ENCODE results near the gene ZEB2.

DNA sequence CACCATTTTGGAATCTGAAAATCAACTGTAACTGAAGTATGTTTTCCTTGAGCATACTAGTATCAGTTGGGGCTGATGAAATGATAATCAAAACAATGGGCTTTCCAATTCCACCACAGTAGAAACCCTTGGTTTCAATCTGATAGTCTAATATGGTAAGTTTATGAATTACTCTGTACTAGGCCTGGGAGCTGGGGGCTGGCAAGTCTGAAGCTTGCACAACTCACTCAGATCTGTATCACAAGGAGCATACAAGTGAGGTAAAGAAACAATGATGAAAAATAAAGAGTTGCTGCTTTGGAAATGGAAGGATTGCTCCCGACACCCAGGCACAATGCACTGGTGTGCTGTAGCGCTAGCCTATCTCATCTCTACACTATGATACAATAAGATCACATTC lies 19.4 kb downstream of the ZEB2 start:
- no peak for TF ChIP-seq CTCF (IDR thresholded peaks at IDR 0.05)
- TF ChIP-seq EZH2 (IDR thresholded peaks at IDR 0.05), result no peak
